ENCODE results near the gene YIPF5. TPM values are rescaled to one million over a fixed set of nuclear protein-coding genes. Genes with fewer than 3 reads are reported as not detected.

Gene YIPF5
- total RNA-seq, 4 donors from 2014 or later = 28.1 to 50.5 (median 45.0) TPM

GRCh38 chr5:144166696-144167095 is 3.8 kb downstream of the YIPF5 start:
- no peak overlapping the region for H3K4me3 ChIP-seq
- 86% methylated on average over 1 of the region's 1 CpG for WGBS
- H3K9me3 ChIP-seq = no peaks in the 10 kb centered on the region
- no peak for TF ChIP-seq EP300 (IDR thresholded peaks at IDR 0.05)
- no peak for TF ChIP-seq POLR2AphosphoS5 (IDR thresholded peaks at IDR 0.05)
- TF ChIP-seq, protein P1, sequence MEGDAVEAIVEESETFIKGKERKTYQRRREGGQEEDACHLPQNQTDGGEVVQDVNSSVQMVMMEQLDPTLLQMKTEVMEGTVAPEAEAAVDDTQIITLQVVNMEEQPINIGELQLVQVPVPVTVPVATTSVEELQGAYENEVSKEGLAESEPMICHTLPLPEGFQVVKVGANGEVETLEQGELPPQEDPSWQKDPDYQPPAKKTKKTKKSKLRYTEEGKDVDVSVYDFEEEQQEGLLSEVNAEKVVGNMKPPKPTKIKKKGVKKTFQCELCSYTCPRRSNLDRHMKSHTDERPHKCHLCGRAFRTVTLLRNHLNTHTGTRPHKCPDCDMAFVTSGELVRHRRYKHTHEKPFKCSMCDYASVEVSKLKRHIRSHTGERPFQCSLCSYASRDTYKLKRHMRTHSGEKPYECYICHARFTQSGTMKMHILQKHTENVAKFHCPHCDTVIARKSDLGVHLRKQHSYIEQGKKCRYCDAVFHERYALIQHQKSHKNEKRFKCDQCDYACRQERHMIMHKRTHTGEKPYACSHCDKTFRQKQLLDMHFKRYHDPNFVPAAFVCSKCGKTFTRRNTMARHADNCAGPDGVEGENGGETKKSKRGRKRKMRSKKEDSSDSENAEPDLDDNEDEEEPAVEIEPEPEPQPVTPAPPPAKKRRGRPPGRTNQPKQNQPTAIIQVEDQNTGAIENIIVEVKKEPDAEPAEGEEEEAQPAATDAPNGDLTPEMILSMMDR (IDR thresholded peaks at IDR 0.05) = no peak
- TF ChIP-seq POLR2A (IDR thresholded peaks at IDR 0.05) = no peak
- H3K27me3 ChIP-seq = no peaks in the 10 kb centered on the region
- H3K36me3 ChIP-seq = peaks cover 40% of the 10 kb centered on the region
- DNase-seq (ENCODE audit: low spot score in 2 of 2) = no peak
- H3K27ac ChIP-seq = no peak overlapping the region
- peaks cover 23% of the 10 kb centered on the region for H3K4me1 ChIP-seq

DNA sequence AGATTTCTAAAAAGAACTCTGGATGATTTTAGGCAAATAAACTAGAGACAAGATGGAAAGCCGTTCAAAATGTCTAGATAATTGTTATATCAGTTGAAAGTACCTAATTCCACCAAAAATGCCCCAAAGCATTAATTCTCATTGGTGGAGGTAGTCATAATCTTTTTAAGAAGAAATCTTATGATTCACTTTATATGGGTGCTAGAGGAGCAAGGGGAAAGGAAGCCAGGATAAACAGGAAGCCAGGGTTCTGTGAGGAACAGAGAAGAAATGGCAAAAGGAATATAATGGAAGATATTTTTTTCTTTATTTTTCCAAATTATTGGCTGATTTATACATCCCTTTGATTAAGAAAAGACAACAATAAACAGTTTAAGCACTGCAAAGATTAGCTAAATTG is 7.8 kb downstream of the YIPF5 start:
- no peak for DNase-seq (ENCODE audit: low spot score in 2 of 2)
- Histone ChIP-seq H3K36me3 (peaks cover 66% of the 10 kb centered on the region), H3K4me3 (no peak overlapping the region), H3K4me1 (no peaks in the 10 kb centered on the region), H3K9me3 (no peaks in the 10 kb centered on the region), H3K27ac (no peak overlapping the region), H3K27me3 (no peaks in the 10 kb centered on the region)
- 87% methylated on average over 1 of the region's 1 CpG for WGBS
- TF ChIP-seq POLR2A (IDR thresholded peaks at IDR 0.05) (no peak), EP300 (IDR thresholded peaks at IDR 0.05) (no peak), POLR2AphosphoS5 (IDR thresholded peaks at IDR 0.05) (no peak)
- TF ChIP-seq, protein P1 (IDR thresholded peaks at IDR 0.05) = no peak

DNA sequence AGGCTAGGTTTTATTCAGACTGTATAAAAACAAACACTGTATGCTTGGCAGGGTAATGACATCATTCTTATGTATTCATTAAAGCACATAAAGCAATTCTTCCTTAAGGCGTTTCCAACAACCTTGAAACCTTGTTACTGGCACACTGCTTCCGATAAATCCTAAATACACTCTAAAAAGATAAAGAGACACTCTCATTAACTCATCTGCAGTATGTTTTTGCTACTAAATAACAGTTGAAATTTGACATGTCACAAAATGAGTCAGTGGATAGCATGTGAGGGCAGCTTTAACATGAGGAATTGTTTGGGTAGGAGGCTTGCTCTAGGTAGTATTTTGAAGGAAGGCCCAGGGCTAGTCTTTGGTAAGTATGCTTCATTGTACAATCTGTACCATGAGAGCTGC is 13.7 kb downstream of the YIPF5 start:
- no peaks in the 10 kb centered on the region for H3K27me3 ChIP-seq
- peaks cover 2% of the 10 kb centered on the region for H3K4me1 ChIP-seq
- WGBS = 47% methylated on average over 2 of the region's 2 CpGs
- H3K36me3 ChIP-seq = peaks cover 27% of the 10 kb centered on the region
- DNase-seq (ENCODE audit: low spot score in 2 of 2) = no peak
- H3K9me3 ChIP-seq = no peaks in the 10 kb centered on the region
- H3K27ac ChIP-seq = no peak overlapping the region
- TF ChIP-seq POLR2A (IDR thresholded peaks at IDR 0.05) (no peak), POLR2AphosphoS5 (IDR thresholded peaks at IDR 0.05) (no peak), EP300 (IDR thresholded peaks at IDR 0.05) (no peak)
- TF ChIP-seq, protein P1 (IDR thresholded peaks at IDR 0.05) = no peak
- no peak overlapping the region for H3K4me3 ChIP-seq

DNA sequence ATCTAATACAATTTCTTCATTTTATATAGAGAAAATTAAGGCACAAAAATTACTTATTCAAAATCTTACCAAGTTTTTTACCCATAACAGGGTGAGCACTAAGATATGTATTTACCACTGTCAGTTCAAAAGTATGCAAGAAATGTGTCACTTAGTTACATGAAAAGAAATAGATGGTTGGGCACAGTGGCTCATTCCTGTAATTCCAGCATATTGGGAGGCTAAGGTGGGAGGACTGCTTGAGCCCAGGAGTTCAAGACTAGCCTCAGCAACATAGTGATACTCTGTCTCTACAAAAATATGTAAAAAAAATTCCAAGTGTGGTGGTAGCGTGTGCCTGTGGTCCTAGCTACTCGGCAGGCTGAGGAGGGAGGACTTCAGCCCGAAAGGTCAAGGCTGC is 19.4 kb downstream of the YIPF5 start:
- Histone ChIP-seq H3K27me3 (no peaks in the 10 kb centered on the region), H3K4me1 (no peaks in the 10 kb centered on the region), H3K36me3 (no peaks in the 10 kb centered on the region), H3K27ac (no peak overlapping the region), H3K9me3 (no peaks in the 10 kb centered on the region), H3K4me3 (no peak overlapping the region)
- 90% methylated on average over 3 of the region's 3 CpGs for WGBS
- TF ChIP-seq, protein P1 (IDR thresholded peaks at IDR 0.05) = no peak
- TF ChIP-seq POLR2AphosphoS5 (IDR thresholded peaks at IDR 0.05) (no peak), EP300 (IDR thresholded peaks at IDR 0.05) (no peak), POLR2A (IDR thresholded peaks at IDR 0.05) (no peak)
- no peak for DNase-seq (ENCODE audit: low spot score in 2 of 2)

GRCh38 chr5:144144956-144145751 is 25.3 kb downstream of the YIPF5 start:
- H3K4me3 ChIP-seq = no peak overlapping the region
- 55% methylated on average over 4 of the region's 4 CpGs for WGBS
- H3K4me1 ChIP-seq = no peaks in the 10 kb centered on the region
- peak in 1 of 3 donors; percentile 16 for TF ChIP-seq POLR2AphosphoS5 (IDR thresholded peaks at IDR 0.05)
- TF ChIP-seq, protein P1 (IDR thresholded peaks at IDR 0.05) = no peak
- DNase-seq (ENCODE audit: low spot score in 2 of 2) = no peak
- H3K27ac ChIP-seq = no peak overlapping the region
- H3K36me3 ChIP-seq = no peaks in the 10 kb centered on the region
- H3K27me3 ChIP-seq = no peaks in the 10 kb centered on the region
- H3K9me3 ChIP-seq = no peaks in the 10 kb centered on the region

Measured in suprapubic skin (tissue), 4 donors.